MV-4-11 (cell line): Measurements from ENCODE around the gene REC114.
"Not testable (repeated sequence)": the region's sequence is repeated elsewhere in the genome, so short reads cannot be mapped to it uniquely, and the experiment has no call there.

Source experiments
- DNase-seq: peaks from one replicate; lab custom pipeline; 2025; lab: John Stamatoyannopoulos, UW

Gene REC114, protein sequence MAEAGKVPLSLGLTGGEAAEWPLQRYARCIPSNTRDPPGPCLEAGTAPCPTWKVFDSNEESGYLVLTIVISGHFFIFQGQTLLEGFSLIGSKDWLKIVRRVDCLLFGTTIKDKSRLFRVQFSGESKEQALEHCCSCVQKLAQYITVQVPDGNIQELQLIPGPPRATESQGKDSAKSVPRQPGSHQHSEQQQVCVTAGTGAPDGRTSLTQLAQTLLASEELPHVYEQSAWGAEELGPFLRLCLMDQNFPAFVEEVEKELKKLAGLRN

DNA sequence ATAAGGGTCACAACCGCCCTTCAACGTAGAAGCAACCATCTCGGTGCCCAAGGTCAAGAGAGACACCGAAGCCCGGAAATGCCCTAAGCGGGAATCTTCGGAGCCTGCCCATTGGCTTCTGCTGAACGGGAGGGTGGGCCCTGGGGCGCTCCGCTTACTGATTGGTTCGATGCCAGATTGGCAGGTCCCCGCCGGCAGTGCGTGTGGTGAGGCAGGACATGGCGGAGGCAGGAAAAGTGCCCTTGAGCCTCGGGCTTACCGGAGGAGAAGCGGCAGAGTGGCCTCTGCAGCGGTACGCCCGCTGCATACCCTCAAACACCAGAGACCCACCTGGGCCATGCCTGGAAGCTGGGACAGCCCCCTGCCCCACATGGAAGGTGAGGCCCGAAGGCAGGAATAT, at the start of gene REC114:
REC114 (plus strand) TSS at position 197 of the 400 bp plus-strand sequence; CDS start at position 219, 22 bp downstream.
- no peak for DNase-seq

DNA sequence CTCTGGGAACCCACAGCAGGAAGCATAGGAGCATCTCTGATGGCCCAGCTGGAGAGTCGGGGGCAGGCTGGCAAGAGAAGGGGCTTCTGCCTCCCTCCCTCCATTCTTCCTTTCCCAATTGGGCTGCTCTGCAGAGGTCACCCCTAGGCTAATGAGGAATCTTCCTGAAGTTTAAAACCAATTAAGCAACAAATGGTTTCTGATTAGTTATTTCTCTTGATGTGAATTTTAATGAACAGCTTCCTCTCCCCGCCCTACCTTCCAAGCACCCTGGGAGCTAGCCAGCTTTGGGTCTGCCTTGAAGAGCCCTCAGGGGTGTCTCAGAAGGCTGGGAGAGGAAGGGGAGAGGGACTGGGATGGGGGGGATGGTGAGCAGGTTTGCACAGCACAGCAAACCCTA, 49.6 kb upstream of the REC114 start:
- no peak for DNase-seq

DNA sequence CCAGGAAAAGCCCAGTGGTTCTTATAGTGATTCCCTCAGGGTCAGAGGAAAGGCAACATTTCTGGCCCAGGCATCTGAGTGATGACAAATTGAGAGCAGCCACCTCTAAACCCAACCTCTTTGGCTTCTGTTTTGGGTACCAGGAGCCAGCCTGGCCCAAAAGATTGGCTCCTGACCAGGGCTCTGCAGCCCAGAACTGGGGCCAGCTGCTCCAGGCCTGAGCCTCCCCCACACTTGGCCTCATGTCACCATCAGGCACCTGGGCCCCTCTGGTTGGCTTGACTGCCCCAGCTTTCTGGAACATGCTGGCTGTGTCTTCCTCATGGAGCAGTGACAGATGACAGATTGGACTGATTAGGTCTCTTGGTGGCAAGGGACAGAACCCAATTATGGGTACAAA, 48.2 kb upstream of the REC114 start:
- no peak for DNase-seq

DNA sequence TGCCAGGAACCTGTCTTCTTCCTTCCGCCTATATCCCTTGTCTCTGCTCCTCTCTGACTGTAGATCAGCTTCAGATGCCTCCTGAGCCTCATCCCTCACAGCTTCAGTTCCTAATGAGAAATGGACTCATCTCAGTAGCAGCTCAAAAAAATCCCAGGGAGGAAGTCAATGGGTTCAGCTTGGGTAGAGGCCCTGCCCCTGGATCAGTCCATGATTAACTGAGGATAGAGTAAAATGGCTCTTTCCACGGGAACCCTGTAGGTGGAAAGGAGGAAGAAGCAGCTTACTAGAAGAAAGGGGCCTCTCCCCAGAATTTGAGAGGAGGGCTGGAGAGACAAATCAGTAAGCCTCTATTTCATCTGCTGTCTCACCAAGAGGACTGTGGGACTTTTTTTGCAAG, 47.3 kb upstream of the REC114 start:
- DNase-seq: no peak

DNA sequence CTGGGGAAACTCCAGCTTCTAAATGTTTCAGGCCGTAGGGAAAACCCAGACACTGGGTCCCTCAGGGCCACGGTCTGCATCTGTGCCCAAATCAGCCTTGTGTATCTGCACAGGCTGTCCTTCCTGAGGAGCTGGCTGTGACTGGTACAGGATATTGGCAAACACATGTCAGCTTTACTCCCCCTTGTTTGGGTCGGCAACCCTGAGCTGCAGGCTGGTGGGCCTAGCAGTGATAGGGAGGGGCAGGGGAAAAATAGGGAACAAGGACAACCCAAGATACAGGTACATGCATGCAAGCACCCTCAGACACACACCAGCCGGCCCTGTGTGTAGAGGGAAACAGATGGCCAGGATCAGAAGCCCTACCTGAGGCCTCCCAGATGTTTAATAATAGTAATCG, 45.5 kb upstream of the REC114 start:
- no peak for DNase-seq

DNA sequence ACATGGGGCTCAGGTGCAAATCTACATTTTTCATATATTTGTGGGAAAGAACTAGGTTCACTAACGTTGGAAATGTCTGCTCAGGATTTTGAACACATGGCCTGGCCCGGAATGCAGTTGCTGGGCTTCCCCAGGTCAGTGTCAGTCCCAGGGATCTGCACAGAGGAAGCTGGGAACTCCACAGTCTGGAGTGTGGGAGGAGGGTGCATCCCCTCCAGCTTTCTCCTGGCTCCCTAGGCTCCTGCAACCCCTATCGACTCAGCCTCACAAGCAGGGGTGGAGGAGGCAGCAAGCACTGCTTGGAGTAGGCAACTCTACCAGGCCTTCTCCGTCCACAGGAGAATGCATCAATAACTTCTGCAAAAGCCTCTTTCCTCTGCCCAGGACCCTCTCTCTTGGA, 44.1 kb upstream of the REC114 start:
- no peak for DNase-seq

DNA sequence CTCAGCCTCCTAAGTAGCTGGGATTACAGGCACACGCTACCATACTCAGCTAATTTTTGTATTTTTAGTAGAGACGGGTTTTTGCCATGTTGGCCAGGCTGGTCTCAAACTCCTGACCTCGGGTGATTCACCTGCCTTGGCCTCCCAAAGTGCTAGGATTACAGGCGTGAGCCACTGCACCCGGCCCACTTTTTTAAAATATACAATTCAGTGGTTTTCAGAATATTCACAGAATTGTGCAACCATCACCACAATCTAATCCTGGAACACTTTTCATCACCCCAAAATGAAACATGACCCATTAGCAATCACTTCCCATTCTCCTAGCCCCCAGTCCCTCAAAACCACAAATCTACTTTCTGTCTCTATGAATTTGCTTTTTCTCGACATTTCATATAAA, 42.7 kb upstream of the REC114 start:
- peak; percentile 92 for DNase-seq

DNA sequence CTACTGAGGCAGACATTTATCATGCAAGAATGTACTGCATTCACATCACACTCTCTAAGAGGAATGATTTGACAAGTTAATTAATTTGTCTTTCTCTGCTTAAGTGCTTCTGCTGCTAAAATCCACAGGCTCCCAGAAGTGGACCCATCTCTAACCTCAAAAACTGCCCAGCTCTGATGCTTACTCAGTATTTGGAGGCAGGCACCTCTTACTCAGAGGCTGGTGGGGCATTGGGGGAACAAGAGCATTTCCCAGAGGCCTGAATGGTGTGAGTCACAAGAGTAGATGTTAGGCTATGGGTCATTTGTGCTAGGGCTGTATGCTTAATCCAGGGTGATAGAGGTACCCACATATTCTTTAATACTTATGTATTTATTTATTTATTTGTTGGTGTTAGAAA, 39.8 kb upstream of the REC114 start:
- no peak for DNase-seq

DNA sequence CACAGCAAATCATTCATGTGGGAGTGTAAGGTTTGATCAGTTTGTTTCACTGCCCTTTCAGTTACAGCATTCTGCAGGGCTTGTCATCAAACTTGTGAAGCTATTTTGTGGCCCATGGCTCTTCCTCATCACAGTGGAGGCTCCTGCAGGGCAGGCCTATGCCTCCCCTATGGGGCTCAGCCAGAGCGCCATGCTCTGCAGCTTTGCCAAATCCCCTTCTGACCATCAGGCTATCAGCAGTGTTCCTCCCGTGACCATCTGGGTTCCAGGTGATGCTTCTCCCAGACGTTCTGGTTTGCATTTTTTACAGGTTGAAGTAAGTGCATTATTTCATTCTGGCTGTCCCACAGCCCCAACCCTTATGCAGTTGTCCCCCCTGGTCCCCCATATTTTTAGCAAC, 28.1 kb upstream of the REC114 start:
- no peak for DNase-seq

DNA sequence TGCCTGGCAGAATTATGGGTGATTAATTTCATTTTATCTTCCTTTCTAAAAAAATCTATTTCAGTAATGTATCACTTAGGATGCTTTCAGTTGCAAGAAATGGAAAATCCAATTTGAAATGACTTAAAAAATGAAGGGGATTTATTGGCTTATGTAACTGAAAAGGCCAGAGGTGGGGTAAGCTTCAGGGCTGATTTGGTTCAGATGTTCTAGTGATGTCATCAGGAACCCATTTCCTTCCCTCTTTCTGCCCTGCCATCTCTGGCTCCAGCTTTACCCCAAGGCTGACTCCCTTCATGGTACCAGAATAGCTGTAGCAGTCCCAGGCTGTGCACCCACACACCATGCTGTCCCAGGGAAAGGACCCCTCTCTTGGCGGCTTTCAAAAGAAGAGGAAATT, 18.5 kb upstream of the REC114 start:
- DNase-seq: no peak

DNA sequence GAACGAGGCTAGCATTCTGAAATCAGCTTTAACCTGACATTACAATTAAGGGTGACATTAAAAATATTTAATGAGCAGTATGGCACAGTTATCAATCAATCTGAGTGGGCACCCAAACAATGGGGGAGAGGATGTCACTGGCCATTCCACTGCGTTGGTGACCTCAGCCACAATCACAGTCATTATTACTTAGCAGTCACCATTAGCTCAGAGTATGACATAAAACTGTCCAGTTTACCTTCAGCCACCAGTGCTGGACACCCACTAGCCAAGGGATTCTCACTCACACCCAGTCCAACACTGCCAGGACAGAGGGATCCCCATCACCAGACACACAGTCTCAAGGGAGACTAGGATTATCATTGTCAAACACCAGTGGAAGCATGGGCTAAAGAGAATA, 17.5 kb upstream of the REC114 start:
- no peak for DNase-seq

DNA sequence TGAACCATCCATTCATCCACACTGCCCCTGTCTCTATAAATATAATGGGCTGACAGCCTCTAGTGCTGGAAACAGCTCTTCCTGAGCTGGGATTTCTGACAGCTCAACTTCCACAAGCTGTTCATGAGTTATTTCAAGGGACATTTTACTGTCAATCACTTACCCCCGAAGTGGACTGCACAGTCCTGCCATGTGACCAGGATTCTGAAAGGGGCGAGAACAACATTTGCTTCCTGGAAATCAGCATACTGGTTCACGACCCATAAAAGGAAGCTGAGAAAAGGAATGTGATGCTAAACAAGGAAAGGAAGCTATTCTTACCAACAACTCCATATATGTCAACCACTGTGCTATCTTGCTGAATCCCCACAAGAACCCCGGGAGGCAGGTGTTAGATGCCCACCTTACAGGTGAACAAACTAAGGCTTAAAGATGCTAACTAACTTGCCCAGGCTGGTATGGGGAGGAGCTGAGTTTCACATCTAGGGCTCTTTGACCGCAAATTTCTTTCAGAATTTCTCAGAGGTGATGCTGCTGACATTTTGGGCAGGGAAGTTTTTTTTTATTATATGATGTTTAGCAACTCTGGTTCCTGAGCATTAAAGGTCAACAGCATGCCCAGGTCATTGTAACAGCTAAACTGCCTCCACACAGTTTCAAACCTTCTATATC, 16.5 kb upstream of the REC114 start:
- DNase-seq: no peak

DNA sequence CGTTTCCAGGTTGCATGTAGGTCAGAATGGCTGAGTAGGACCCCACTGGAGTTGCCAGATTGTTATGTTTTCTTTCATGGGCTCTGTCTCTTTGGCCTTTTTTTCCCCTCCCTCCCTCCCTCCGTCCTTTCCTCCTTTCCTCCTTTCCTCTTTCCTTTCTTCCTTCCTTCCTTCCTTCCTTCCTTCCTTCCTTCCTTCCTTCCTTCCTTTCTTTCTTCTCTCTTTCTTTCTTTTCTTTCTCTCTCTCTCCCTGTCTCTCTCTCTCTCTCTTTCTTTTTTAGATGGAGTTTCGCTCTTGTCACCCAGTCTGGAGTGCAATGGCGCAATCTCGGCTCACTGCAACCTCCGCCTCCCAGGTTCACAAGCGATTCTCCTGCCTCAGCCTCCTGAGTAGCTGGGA, 11.6 kb upstream of the REC114 start:
- not testable (repeated sequence) for DNase-seq

DNA sequence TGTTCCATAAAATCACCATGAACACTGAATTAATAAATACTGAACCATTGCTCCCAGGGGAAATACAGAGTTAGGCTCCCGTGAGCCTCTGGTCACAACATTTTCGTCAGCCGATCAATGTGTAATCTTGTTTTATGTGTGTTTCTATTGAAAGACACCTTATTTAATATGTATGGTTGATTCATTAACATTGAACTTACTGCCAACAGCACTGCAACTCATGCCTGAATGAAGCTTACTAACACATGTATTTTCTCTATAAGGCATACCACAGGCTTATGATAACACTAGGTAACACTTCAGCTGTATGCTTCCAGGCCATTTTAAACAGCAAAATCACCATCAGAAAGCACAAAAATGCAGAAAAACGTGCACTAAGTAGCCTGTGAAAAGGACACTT, 9.1 kb upstream of the REC114 start:
- DNase-seq: no peak

DNA sequence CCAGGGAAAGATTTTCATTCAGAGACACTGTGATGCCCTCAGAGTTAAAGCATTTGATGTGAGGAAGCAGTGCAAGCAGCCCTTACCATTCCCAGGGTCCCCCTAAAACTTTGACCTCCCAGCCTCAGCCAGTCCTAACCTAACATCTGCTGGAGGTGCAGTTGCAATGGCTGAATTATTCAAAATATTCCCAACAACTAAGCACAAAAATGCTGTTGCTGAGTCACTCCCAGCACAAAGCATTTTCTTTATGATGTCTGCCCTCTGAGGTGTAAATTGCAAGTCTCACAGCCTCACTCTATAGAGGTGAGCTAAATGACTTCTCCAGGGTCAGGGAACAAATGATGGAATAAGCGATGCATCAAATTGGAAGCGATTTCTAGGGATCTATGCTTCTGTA, 6.4 kb upstream of the REC114 start:
- no peak for DNase-seq

DNA sequence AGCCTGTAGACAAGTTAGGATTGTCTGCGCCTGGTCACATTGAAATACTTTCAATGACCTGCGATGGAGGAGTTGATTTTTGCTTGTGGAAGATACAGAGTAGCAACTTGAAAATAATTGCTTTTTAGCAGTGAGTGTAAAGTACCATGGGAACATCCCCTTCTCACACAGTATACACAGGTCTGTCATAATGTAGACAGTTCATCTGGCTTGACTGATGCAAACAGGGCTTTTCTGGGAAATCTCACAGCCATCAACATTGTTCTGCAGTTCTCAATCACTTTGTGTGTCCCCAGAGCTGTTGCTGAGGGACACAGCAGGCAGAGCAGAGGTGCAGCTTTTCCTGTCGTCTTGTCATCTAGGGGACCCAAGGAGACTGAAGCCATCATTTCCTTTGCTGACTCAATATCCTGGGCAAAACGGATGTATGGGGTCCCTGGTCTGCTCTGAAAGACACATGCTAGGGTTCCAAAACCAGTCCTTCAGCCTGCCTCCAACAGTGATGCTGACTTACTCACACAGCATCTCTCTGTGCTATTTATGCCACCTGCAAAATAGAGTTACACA, 5.3 kb upstream of the REC114 start:
- no peak for DNase-seq

DNA sequence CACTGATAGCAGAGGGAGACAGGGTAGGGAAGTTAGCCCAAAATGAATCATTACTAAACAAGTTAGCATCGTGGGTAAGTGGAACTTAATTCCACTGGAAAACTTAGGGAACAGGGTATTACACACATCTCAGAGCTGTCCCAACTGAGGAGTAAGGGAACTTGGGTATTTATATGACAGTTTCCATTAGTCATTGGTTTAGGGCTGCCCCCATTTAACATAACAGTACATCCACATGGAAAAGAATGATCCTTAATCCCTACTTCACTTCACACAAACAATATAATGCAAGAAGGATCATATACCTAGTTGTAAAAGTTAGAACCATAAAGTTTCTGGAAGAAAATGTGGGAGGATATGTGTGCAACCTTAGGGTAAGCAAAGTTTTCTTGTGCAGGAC, 4.3 kb upstream of the REC114 start:
- DNase-seq: no peak

DNA sequence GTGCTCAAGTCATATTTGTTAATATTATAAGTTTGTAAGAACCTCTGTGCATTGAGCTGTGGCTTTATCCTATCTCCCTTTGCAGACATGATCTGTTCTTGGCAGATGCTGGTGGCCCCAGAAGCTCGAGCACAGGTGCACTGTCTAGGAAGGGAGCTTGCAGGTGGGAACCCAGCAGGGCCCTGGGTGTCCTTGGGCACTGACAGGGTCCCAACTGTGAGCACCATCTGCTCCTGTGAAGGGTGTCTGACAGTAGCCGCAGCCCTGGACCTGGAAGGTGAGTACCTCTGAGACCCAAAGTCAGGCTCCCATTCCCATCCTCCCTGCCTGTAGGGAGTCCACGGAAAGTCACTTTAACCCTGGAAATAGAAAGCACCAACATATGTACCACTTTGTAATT, 2.4 kb upstream of the REC114 start:
- no peak for DNase-seq

DNA sequence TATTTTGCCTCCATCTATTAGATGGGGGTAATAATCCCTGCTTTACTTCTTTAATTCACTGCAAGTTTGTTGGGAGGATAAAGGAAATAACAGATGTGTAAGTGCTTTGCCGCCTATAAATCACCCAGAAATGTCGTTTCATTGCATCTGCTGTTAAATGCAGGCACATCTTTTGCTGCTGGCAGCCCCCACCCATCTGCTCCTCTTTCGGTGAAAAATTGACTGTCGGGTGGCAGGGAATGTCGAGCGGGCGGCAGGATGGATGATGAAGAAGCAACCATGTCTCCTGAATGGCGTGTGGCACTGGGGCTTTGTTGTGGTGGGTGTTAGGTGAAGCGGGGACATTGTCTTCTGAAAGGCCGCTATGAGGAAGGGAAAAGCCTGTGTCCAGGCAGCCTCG, 543 bp upstream of the REC114 start:
- DNase-seq: no peak

DNA sequence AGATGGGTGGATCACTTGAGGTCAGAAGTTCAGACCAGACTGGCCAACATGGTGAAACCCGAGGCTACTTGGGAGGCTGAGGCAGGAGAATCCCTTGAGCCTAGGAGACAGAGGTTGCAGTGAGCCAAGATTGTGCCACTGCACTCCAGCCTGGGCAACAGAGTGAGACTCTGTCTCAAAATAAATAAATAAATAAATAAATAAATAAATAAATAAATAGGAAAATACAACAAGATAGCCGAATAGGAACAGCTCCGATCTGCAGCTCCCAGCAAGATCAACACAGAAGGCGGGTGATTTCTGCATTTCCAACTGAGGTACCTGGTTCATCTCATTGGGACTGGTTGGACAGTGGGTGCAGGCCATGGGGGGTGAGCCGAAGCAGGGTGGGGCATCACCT, 4.5 kb downstream of the REC114 start:
- DNase-seq: not testable (repeated sequence)

DNA sequence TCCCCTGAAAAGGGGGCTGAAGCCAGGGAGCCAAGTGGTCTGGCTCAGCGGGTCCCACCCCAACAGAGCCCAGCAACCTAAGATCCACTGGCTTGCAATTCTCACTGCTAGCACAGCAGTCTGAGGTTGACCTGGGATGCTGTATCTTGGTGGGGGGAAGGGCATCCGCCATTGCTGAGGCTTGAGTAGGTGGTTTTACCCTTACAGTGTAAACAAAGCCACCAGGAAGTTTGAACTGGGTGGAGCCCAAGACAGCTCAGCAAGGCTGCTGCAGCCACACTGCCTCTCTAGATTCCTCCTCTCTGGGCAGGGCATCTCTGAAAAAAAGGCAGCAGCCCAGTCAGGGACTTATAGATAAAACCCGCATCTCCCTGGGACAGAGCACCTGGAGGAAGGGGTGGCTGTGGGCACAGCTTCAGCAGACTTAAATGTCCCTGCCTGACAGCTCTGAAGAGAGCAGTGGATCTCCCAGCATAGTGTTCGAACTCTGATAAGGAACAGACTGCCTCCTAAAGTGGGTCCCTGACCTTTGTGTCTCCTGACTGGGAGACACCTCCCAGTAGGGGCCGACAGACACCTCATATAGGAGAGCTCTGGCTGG, 5.3 kb downstream of the REC114 start:
- DNase-seq: not testable (repeated sequence)

DNA sequence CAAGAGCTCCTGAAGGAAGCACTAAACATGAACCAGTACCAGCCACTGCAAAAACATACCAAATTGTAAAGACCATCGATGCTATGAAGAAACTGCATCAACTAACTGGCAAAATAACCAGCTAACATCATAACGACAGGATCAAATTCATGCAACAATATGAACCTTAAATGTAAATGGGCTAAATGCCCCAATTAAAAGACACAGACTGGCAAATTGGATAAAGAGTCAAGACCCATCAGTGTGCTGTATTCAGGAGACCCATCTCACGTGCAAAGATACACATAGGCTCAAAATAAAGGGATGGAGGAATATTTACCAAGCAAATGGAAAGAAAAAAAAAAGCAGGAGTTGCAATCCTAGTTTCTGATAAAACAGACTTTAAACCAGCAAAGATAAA, 7.0 kb downstream of the REC114 start:
- DNase-seq: not testable (repeated sequence)

DNA sequence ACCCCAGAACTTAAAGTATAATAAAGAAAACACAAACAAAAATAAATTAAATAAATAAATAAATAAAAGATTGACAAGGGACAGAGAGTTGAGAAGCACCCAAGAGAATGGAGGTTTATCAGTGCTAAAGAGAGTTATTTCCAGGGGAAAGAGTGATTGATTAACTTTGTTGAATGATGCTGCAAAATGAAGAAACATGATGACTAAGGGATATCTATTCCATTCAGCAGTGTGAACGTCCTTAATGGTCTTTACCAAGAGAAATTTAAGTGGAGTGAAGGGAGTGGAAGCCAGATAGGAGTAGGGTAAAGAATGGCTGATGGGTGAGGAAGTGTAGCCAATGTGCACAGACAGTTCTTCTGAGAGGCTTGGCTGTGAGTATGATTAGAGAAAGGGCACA, 11.1 kb downstream of the REC114 start:
- DNase-seq: no peak
